H9 (cell line): Measurements from ENCODE around the gene STK38L. TPM values are rescaled to one million over a fixed set of nuclear protein-coding genes. Genes with fewer than 3 reads are reported as not detected.

Experiments used
- DNase-seq: peaks from one replicate; pipeline ENCODE4 v3.0.0-alpha.2; 2017
- H2AFZ ChIP-seq: one replicate; pipeline ENCODE4 v1.6.1; 2013; ENCODE audit warnings: mild to moderate bottlenecking, low read length, control low read depth, moderate library complexity
- H2AK5ac ChIP-seq: 2 replicates; pipeline ENCODE4 v1.6.1; 2013; ENCODE audit warnings: low read length, control low read depth, mixed read lengths; ENCODE audit not compliant: insufficient read length
- H2BK120ac ChIP-seq: one replicate; pipeline ENCODE4 v1.6.1; 2013; ENCODE audit warnings: low read depth, mild to moderate bottlenecking, low read length, control low read depth, inconsistent platforms; ENCODE audit not compliant: poor library complexity, severe bottlenecking
- H2BK12ac ChIP-seq: 2 replicates; pipeline ENCODE4 v1.6.1; 2013; ENCODE audit warnings: low read length, control low read depth, mixed read lengths, low read depth; ENCODE audit not compliant: insufficient read length
- H2BK15ac ChIP-seq: 2 replicates; pipeline ENCODE4 v1.6.1; 2013; ENCODE audit warnings: low read depth, low read length, control low read depth
- H2BK20ac ChIP-seq: one replicate; pipeline ENCODE4 v1.6.1; 2013; ENCODE audit warnings: low read depth, mild to moderate bottlenecking, low read length, control low read depth, inconsistent platforms; ENCODE audit not compliant: poor library complexity, severe bottlenecking
- H2BK5ac ChIP-seq: 2 replicates; pipeline ENCODE4 v1.6.1; 2013; ENCODE audit warnings: low read length, control low read depth, mixed read lengths; ENCODE audit not compliant: insufficient read length
- H3K14ac ChIP-seq: 2 replicates; pipeline ENCODE4 v1.6.1; 2013; ENCODE audit warnings: low read length, control low read depth; ENCODE audit not compliant: insufficient read depth
- H3K18ac ChIP-seq: 2 replicates; pipeline ENCODE4 v1.6.1; 2013; ENCODE audit warnings: low read depth, mild to moderate bottlenecking, mixed read lengths, low read length, control low read depth; ENCODE audit not compliant: insufficient read length
- H3K23ac ChIP-seq: 2 replicates; pipeline ENCODE4 v1.6.1; 2013; ENCODE audit warnings: low read length, control low read depth, mixed read lengths, low read depth; ENCODE audit not compliant: insufficient read length
- H3K23me2 ChIP-seq: 2 replicates; pipeline ENCODE4 v1.6.1; 2013; ENCODE audit warnings: low read depth, mild to moderate bottlenecking, mixed read lengths, low read length, control low read depth; ENCODE audit not compliant: insufficient read length, poor library complexity, severe bottlenecking
- H3K27ac ChIP-seq: 2 replicates; pipeline ENCODE4 v1.5.1; 2013; ENCODE audit warnings: low read length, control low read depth, mixed read lengths, low read depth; ENCODE audit not compliant: insufficient read length
- H3K27me3 ChIP-seq: 2 replicates; pipeline ENCODE4 v1.6.1; 2013; ENCODE audit warnings: low read length, control low read depth, inconsistent platforms; ENCODE audit not compliant: insufficient read depth
- H3K4ac ChIP-seq: 2 replicates; pipeline ENCODE4 v1.6.1; 2013; ENCODE audit warnings: low read depth, mild to moderate bottlenecking, control low read depth, inconsistent platforms, low read length, moderate library complexity
- H3K4me1 ChIP-seq: 2 replicates; pipeline ENCODE4 v1.6.1; 2013; ENCODE audit warnings: low read length, control low read depth, inconsistent platforms; ENCODE audit not compliant: insufficient read depth
- H3K4me2 ChIP-seq: 2 replicates; pipeline ENCODE4 v1.6.1; 2013; ENCODE audit warnings: low read length, control low read depth, mixed read lengths; ENCODE audit not compliant: insufficient read length, insufficient read depth
- H3K56ac ChIP-seq: 2 replicates; pipeline ENCODE4 v1.6.1; 2013; ENCODE audit warnings: low read depth, mild to moderate bottlenecking, mixed read lengths, low read length, control low read depth; ENCODE audit not compliant: insufficient read length
- H3K79me1 ChIP-seq: 2 replicates; pipeline ENCODE4 v1.6.1; 2013; ENCODE audit warnings: low read depth, mild to moderate bottlenecking, moderate library complexity, low read length, control low read depth, inconsistent platforms; ENCODE audit not compliant: insufficient read depth, poor library complexity, severe bottlenecking
- H3K79me2 ChIP-seq: 2 replicates; pipeline ENCODE4 v1.6.1; 2013; ENCODE audit warnings: low read length, control low read depth, inconsistent platforms; ENCODE audit not compliant: insufficient read depth
- H3K9ac ChIP-seq: 2 replicates; pipeline ENCODE4 v1.6.1; 2013; ENCODE audit warnings: low read length, control low read depth, mixed read lengths; ENCODE audit not compliant: insufficient read length; ENCODE audit errors: extremely low read depth
- H3K9me3 ChIP-seq: one replicate; pipeline ENCODE4 v1.6.1; 2013; ENCODE audit warnings: low read depth, low read length, inconsistent platforms; ENCODE audit not compliant: control insufficient read depth
- H3T11ph ChIP-seq: one replicate; pipeline ENCODE4 v1.6.1; 2013; ENCODE audit warnings: mild to moderate bottlenecking, low read length, control low read depth, inconsistent platforms
- H4K20me1 ChIP-seq: one replicate; pipeline ENCODE4 v1.6.1; 2013; ENCODE audit not compliant: control insufficient read depth, insufficient read length, insufficient read depth
- H4K5ac ChIP-seq: 2 replicates; pipeline ENCODE4 v1.6.1; 2013; ENCODE audit warnings: low read depth, mild to moderate bottlenecking, mixed read lengths, low read length, control low read depth; ENCODE audit not compliant: insufficient read length
- H4K8ac ChIP-seq: replicated peaks from 2 replicates; pipeline ENCODE4 v1.6.1; 2013; ENCODE audit warnings: low read length, control low read depth, mixed read lengths, low read depth; ENCODE audit not compliant: insufficient read length
- H4K91ac ChIP-seq: 2 replicates; pipeline ENCODE4 v1.6.1; 2013; ENCODE audit warnings: low read depth, mild to moderate bottlenecking, moderate library complexity, mixed read lengths, low read length, control low read depth; ENCODE audit not compliant: insufficient read length
- H3K27ac Mint-ChIP-seq, 3 experiments: 2 replicates in 2 of 3; 3 replicates in 1 of 3; pipeline ENCODE4 v1.8.0; 2020 to 2021; ENCODE audit warnings: mixed read lengths in 3 of 3, mild to moderate bottlenecking in 1 of 3, moderate library complexity in 1 of 3
- H3K27me3 Mint-ChIP-seq: 2 replicates; pipeline ENCODE4 v1.8.0; 2021; ENCODE audit warnings: low read depth, mild to moderate bottlenecking, moderate library complexity, mixed read lengths
- H3K36me3 Mint-ChIP-seq, 3 experiments: 2 replicates in 2 of 3; 3 replicates in 1 of 3; pipeline ENCODE4 v1.8.0; 2020 to 2021; ENCODE audit warnings: low read depth in 3 of 3, mixed read lengths in 3 of 3; ENCODE audit not compliant: insufficient read depth in 1 of 3
- H3K4me1 Mint-ChIP-seq, 2 experiments: 2 replicates each; pipeline ENCODE4 v1.8.0; 2020; ENCODE audit warnings: mixed read lengths in 2 of 2
- H3K4me3 Mint-ChIP-seq, 2 experiments: 2 replicates in 1 of 2; 3 replicates in 1 of 2; pipeline ENCODE4 v1.8.0; 2020 to 2021; ENCODE audit warnings: mild to moderate bottlenecking in 2 of 2, mixed read lengths in 2 of 2, moderate library complexity in 1 of 2
- H3K9me3 Mint-ChIP-seq, 2 experiments: 2 replicates in 1 of 2; 3 replicates in 1 of 2; pipeline ENCODE4 v1.8.0; 2020; ENCODE audit warnings: mild to moderate bottlenecking in 2 of 2, mixed read lengths in 2 of 2, moderate library complexity in 1 of 2
- total RNA-seq: library from RNA; stranded (reverse); gene quantifications from 2 replicates; pipeline ENCODE4 v1.2.1, GENCODE V29; 2021
- TF ChIP-seq, protein P1 (sequence below): fragments of 200-600 bp; sonication (generic); conservative IDR thresholded peaks from 3 replicates; pipeline ENCODE4 v1.8.0; 2021; ENCODE audit warnings: antibody characterized with exemption, mild to moderate bottlenecking

Gene STK38L
- total RNA-seq, 1 experiment from 2014 or later = 44.9 TPM

DNA sequence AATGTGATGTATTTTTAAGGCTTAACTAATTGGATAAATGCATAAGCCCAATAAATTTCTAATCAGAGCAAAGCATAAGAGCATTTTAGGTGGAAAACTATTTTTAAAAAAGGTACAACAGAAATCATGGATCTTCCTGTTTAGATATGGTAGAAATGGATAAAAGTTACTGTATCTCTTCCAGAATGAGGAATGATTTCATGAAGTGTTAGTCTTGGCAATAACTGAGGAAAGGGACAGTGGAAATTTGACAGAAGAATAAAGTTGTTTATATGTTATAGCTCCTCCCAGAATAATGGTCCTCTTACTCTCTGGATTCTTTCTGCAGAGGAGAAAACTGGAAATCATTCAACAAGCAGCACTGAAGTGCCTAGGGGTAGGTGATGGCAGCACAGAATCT lies 56.1 kb downstream of the STK38L start:
- H3K27me3 Mint-ChIP-seq = no peaks in the 10 kb centered on the region
- no peak overlapping the region for H4K5ac ChIP-seq
- H2BK120ac ChIP-seq = no peak overlapping the region
- H3K79me1 ChIP-seq = no peaks in the 10 kb centered on the region
- H3K9ac ChIP-seq = no peak overlapping the region
- no peaks in the 10 kb centered on the region for H3K9me3 ChIP-seq
- H3K4me3 Mint-ChIP-seq = no peak overlapping the region
- no peaks in the 10 kb centered on the region for H3K27me3 ChIP-seq
- no peak overlapping the region for H2AK5ac ChIP-seq
- H3K18ac ChIP-seq = no peak overlapping the region
- H4K20me1 ChIP-seq = no peaks in the 10 kb centered on the region
- no peak overlapping the region for H3K4me2 ChIP-seq
- H3K23ac ChIP-seq = no peak overlapping the region
- no peak overlapping the region for H2BK20ac ChIP-seq
- no peak overlapping the region for H3T11ph ChIP-seq
- no peak overlapping the region for H2BK5ac ChIP-seq
- no peak overlapping the region for H3K14ac ChIP-seq
- H3K23me2 ChIP-seq = no peaks in the 10 kb centered on the region
- no peak overlapping the region for H3K27ac ChIP-seq
- H3K4me1 ChIP-seq = no peaks in the 10 kb centered on the region
- H2AFZ ChIP-seq = no peak overlapping the region
- no peak overlapping the region for H4K8ac ChIP-seq
- H3K79me2 ChIP-seq = no peaks in the 10 kb centered on the region
- no peak overlapping the region for H3K27ac Mint-ChIP-seq
- peaks cover 20 to 39% (median 39%) of the 10 kb centered on the region in 3 experiments for H3K36me3 Mint-ChIP-seq
- peaks cover 11% of the 10 kb centered on the region in 2 experiments; a peak in 4 of 5 replicates for H3K9me3 Mint-ChIP-seq
- peaks cover 0 to 5% of the 10 kb centered on the region in 2 experiments; a peak in 1 of 4 replicates for H3K4me1 Mint-ChIP-seq
- no peak overlapping the region for H3K4ac ChIP-seq
- no peak overlapping the region for H2BK12ac ChIP-seq
- TF ChIP-seq, protein P1, sequence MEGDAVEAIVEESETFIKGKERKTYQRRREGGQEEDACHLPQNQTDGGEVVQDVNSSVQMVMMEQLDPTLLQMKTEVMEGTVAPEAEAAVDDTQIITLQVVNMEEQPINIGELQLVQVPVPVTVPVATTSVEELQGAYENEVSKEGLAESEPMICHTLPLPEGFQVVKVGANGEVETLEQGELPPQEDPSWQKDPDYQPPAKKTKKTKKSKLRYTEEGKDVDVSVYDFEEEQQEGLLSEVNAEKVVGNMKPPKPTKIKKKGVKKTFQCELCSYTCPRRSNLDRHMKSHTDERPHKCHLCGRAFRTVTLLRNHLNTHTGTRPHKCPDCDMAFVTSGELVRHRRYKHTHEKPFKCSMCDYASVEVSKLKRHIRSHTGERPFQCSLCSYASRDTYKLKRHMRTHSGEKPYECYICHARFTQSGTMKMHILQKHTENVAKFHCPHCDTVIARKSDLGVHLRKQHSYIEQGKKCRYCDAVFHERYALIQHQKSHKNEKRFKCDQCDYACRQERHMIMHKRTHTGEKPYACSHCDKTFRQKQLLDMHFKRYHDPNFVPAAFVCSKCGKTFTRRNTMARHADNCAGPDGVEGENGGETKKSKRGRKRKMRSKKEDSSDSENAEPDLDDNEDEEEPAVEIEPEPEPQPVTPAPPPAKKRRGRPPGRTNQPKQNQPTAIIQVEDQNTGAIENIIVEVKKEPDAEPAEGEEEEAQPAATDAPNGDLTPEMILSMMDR = no peak
- H3K56ac ChIP-seq = no peak overlapping the region
- no peak overlapping the region for H4K91ac ChIP-seq
- no peak overlapping the region for H2BK15ac ChIP-seq
- no peak for DNase-seq
